Measurements from ENCODE around the gene SERP2. TPM values are rescaled to one million over a fixed set of nuclear protein-coding genes. Genes with fewer than 3 reads are reported as not detected.

Gene SERP2
- total RNA-seq, 1 donor, result 9.5 TPM

- TF ChIP-seq, protein P1, sequence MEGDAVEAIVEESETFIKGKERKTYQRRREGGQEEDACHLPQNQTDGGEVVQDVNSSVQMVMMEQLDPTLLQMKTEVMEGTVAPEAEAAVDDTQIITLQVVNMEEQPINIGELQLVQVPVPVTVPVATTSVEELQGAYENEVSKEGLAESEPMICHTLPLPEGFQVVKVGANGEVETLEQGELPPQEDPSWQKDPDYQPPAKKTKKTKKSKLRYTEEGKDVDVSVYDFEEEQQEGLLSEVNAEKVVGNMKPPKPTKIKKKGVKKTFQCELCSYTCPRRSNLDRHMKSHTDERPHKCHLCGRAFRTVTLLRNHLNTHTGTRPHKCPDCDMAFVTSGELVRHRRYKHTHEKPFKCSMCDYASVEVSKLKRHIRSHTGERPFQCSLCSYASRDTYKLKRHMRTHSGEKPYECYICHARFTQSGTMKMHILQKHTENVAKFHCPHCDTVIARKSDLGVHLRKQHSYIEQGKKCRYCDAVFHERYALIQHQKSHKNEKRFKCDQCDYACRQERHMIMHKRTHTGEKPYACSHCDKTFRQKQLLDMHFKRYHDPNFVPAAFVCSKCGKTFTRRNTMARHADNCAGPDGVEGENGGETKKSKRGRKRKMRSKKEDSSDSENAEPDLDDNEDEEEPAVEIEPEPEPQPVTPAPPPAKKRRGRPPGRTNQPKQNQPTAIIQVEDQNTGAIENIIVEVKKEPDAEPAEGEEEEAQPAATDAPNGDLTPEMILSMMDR (IDR thresholded peaks at IDR 0.05; ENCODE audit: insufficient read depth, low read length), result no peak
Observed at GRCh38 chr13:44354884-44355283, 18.7 kb upstream of the SERP2 start.

GRCh38 chr13:44355621-44356020, 18.0 kb upstream of the SERP2 start:
- TF ChIP-seq, protein P1 (IDR thresholded peaks at IDR 0.05; ENCODE audit: insufficient read depth, low read length), result no peak
- no peak overlapping the region for H3K4me3 ChIP-seq (ENCODE audit: low read depth, low read length)
- DNase-seq (ENCODE audit: low read depth), result no peak

More at GRCh38 chr13:44354884-44355283, 18.7 kb upstream of the SERP2 start:
- H3K4me3 ChIP-seq (ENCODE audit: low read depth, low read length), result no peak overlapping the region
- DNase-seq (ENCODE audit: low read depth), result no peak

GRCh38 chr13:44359983-44360375, 13.6 kb upstream of the SERP2 start:
- TF ChIP-seq, protein P1 (IDR thresholded peaks at IDR 0.05; ENCODE audit: insufficient read depth, low read length), result no peak
- no peak for DNase-seq (ENCODE audit: low read depth)
- H3K4me3 ChIP-seq (ENCODE audit: low read depth, low read length), result no peak overlapping the region

GRCh38 chr13:44362394-44363040, 11.1 kb upstream of the SERP2 start:
- TF ChIP-seq, protein P1 (IDR thresholded peaks at IDR 0.05; ENCODE audit: insufficient read depth, low read length), result no peak
- DNase-seq (ENCODE audit: low read depth), result no peak
- no peak overlapping the region for H3K4me3 ChIP-seq (ENCODE audit: low read depth, low read length)

GRCh38 chr13:44363631-44364344, 9.8 kb upstream of the SERP2 start:
- TF ChIP-seq, protein P1 (IDR thresholded peaks at IDR 0.05; ENCODE audit: insufficient read depth, low read length), result no peak
- no peak overlapping the region for H3K4me3 ChIP-seq (ENCODE audit: low read depth, low read length)
- DNase-seq (ENCODE audit: low read depth), result no peak

GRCh38 chr13:44364345-44365000, 9.2 kb upstream of the SERP2 start:
- TF ChIP-seq, protein P1 (IDR thresholded peaks at IDR 0.05; ENCODE audit: insufficient read depth, low read length), result no peak
- DNase-seq (ENCODE audit: low read depth), result peak; percentile 25
- H3K4me3 ChIP-seq (ENCODE audit: low read depth, low read length), result no peak overlapping the region

Measured in fibroblast of the aortic adventitia (primary cell).